ENCODE measurements around the gene PTCSC3.

The PTCSC3 gene

DNA sequence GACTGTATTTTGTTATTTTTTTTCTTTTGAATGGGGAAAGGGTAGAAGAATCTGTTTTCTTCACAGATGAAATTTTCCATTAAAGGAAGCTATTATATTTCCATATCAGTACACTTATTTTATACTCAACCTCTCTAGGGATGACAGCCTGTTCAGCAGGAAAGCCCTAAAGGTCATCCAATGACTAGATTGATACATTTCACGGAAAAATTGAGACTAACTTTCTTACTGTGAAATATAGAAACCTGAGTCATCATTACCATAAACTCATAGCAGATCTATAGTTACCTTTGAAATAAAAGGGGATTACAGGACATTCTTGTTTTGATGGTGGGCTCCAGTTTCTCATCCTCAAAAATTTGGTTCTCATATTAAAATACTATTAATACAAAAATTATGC lies 36.1 kb upstream of the PTCSC3 start:
- TF ChIP-seq TSHZ2 (CRISPR knock-in tag; IDR thresholded peaks at IDR 0.05) (no peak), ZNF565 (CRISPR knock-in tag; conservative IDR thresholded peaks at IDR 0.05; ENCODE audit: low read depth) (no peak), BACH2 (CRISPR knock-in tag; IDR thresholded peaks at IDR 0.05; ENCODE audit: borderline replicate concordance) (no peak), CSRNP3 (CRISPR knock-in tag; IDR thresholded peaks at IDR 0.05) (no peak), ESRRG (CRISPR knock-in tag; IDR thresholded peaks at IDR 0.05) (no peak), ZNF8 (CRISPR knock-in tag; IDR thresholded peaks at IDR 0.05) (no peak), ARNTL (CRISPR knock-in tag; IDR thresholded peaks at IDR 0.05; ENCODE audit: borderline replicate concordance, low read depth) (no peak), ZFP3 (CRISPR knock-in tag; IDR thresholded peaks at IDR 0.05) (no peak), GLIS3 (CRISPR knock-in tag; IDR thresholded peaks at IDR 0.05) (no peak), ZFP30 (CRISPR knock-in tag; IDR thresholded peaks at IDR 0.05) (no peak), PPARA (CRISPR knock-in tag; IDR thresholded peaks at IDR 0.05; ENCODE audit: borderline replicate concordance) (no peak), CREB5 (CRISPR knock-in tag; IDR thresholded peaks at IDR 0.05; ENCODE audit: low read depth) (no peak), TOX (CRISPR knock-in tag; IDR thresholded peaks at IDR 0.05; ENCODE audit: borderline replicate concordance) (no peak), ISL1 (CRISPR knock-in tag; IDR thresholded peaks at IDR 0.05) (no peak)
- TF ChIP-seq, protein P1, sequence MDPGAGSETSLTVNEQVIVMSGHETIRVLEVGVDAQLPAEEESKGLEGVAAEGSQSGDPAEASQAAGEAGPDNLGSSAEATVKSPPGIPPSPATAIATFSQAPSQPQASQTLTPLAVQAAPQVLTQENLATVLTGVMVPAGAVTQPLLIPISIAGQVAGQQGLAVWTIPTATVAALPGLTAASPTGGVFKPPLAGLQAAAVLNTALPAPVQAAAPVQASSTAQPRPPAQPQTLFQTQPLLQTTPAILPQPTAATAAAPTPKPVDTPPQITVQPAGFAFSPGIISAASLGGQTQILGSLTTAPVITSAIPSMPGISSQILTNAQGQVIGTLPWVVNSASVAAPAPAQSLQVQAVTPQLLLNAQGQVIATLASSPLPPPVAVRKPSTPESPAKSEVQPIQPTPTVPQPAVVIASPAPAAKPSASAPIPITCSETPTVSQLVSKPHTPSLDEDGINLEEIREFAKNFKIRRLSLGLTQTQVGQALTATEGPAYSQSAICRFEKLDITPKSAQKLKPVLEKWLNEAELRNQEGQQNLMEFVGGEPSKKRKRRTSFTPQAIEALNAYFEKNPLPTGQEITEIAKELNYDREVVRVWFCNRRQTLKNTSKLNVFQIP (CRISPR knock-in tag; IDR thresholded peaks at IDR 0.05; ENCODE audit: borderline replicate concordance, low read depth): no peak
- no peak for ATAC-seq

GRCh38 chr14:36208690-36209278 lies 32.3 kb upstream of the PTCSC3 start:
- TF ChIP-seq TCF4 (CRISPR knock-in tag; IDR thresholded peaks at IDR 0.05; ENCODE audit: borderline replicate concordance) (no peak), CREB5 (CRISPR knock-in tag; IDR thresholded peaks at IDR 0.05; ENCODE audit: low read depth) (no peak), ARNTL (CRISPR knock-in tag; IDR thresholded peaks at IDR 0.05; ENCODE audit: borderline replicate concordance, low read depth) (no peak), ZFP30 (CRISPR knock-in tag; IDR thresholded peaks at IDR 0.05) (no peak), ZNF70 (CRISPR knock-in tag; IDR thresholded peaks at IDR 0.05) (no peak), ZNF8 (CRISPR knock-in tag; IDR thresholded peaks at IDR 0.05) (no peak), TSHZ2 (CRISPR knock-in tag; IDR thresholded peaks at IDR 0.05) (no peak), ZNF565 (CRISPR knock-in tag; conservative IDR thresholded peaks at IDR 0.05; ENCODE audit: low read depth) (no peak), TOX (CRISPR knock-in tag; IDR thresholded peaks at IDR 0.05; ENCODE audit: borderline replicate concordance) (no peak), CSDC2 (CRISPR knock-in tag; IDR thresholded peaks at IDR 0.05) (no peak), OSR1 (CRISPR knock-in tag; IDR thresholded peaks at IDR 0.05) (no peak), CSRNP3 (CRISPR knock-in tag; IDR thresholded peaks at IDR 0.05) (no peak)
- TF ChIP-seq, protein P1 (CRISPR knock-in tag; IDR thresholded peaks at IDR 0.05; ENCODE audit: borderline replicate concordance, low read depth): no peak
- ATAC-seq: no peak
